ENCODE measurements around the gene AOAH.
A peak's percentile ranks its signal among the peaks of the same experiment; 100 is the strongest.
"Not testable (repeated sequence)": the region's sequence is repeated elsewhere in the genome, so short reads cannot be mapped to it uniquely, and the experiment has no call there.

Gene AOAH

GRCh38 chr7:36651404-36651803, 72.9 kb downstream of the AOAH start:
- no peaks in the 10 kb centered on the region for H3K36me3 ChIP-seq (ENCODE audit: control insufficient read depth, insufficient read depth, low read length)
- H3K9me3 ChIP-seq (ENCODE audit: control insufficient read depth, low read length) = no peaks in the 10 kb centered on the region
- H3K4me1 ChIP-seq (ENCODE audit: control insufficient read depth, insufficient read depth, low read length, poor library complexity, severe bottlenecking) = no peaks in the 10 kb centered on the region
- no peak for DNase-seq
- H3K27me3 ChIP-seq (replicated peaks; ENCODE audit: control insufficient read depth, insufficient read depth, low read length, poor library complexity, severe bottlenecking) = no peaks in the 10 kb centered on the region
- no peak overlapping the region for H3K27ac ChIP-seq (ENCODE audit: insufficient read depth, low read length, poor library complexity, severe bottlenecking)
- no peak overlapping the region for H3K4me3 ChIP-seq (ENCODE audit: insufficient read depth, low read depth, low read length, poor library complexity, severe bottlenecking)

GRCh38 chr7:36650766-36651312, 73.5 kb downstream of the AOAH start:
- H3K4me1 ChIP-seq (ENCODE audit: control insufficient read depth, insufficient read depth, low read length, poor library complexity, severe bottlenecking) = no peaks in the 10 kb centered on the region
- no peaks in the 10 kb centered on the region for H3K36me3 ChIP-seq (ENCODE audit: control insufficient read depth, insufficient read depth, low read length)
- no peak overlapping the region for H3K4me3 ChIP-seq (ENCODE audit: insufficient read depth, low read depth, low read length, poor library complexity, severe bottlenecking)
- H3K9me3 ChIP-seq (ENCODE audit: control insufficient read depth, low read length) = no peaks in the 10 kb centered on the region
- no peak for DNase-seq
- H3K27ac ChIP-seq (ENCODE audit: insufficient read depth, low read length, poor library complexity, severe bottlenecking) = no peak overlapping the region
- no peaks in the 10 kb centered on the region for H3K27me3 ChIP-seq (replicated peaks; ENCODE audit: control insufficient read depth, insufficient read depth, low read length, poor library complexity, severe bottlenecking)

DNA sequence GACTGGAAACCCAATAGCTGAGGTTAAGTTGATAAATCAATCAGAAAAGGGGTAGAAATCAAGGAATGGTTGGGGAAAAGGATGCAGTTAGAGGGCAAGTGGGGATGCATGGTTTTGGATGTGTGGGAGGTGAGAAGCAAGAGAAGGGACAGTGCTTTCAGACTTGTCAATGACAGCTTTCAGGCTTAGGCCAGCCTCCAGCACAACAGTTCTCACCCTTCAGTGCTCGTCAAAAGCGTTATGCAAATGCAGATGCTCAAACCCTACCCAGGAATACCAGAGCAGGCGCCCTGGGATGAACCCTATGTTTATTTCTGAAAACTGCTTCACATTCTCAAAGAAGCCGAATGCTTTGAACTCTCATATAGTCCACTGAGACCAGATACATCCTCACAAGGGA, 74.0 kb downstream of the AOAH start:
- no peaks in the 10 kb centered on the region for H3K9me3 ChIP-seq (ENCODE audit: control insufficient read depth, low read length)
- H3K36me3 ChIP-seq (ENCODE audit: control insufficient read depth, insufficient read depth, low read length) = no peaks in the 10 kb centered on the region
- no peak for DNase-seq
- H3K4me3 ChIP-seq (ENCODE audit: insufficient read depth, low read depth, low read length, poor library complexity, severe bottlenecking) = no peak overlapping the region
- no peaks in the 10 kb centered on the region for H3K27me3 ChIP-seq (replicated peaks; ENCODE audit: control insufficient read depth, insufficient read depth, low read length, poor library complexity, severe bottlenecking)
- H3K4me1 ChIP-seq (ENCODE audit: control insufficient read depth, insufficient read depth, low read length, poor library complexity, severe bottlenecking) = no peaks in the 10 kb centered on the region
- no peak overlapping the region for H3K27ac ChIP-seq (ENCODE audit: insufficient read depth, low read length, poor library complexity, severe bottlenecking)

GRCh38 chr7:36649319-36649718, 75.0 kb downstream of the AOAH start:
- not testable (repeated sequence) for H3K27me3 ChIP-seq (replicated peaks; ENCODE audit: control insufficient read depth, insufficient read depth, low read length, poor library complexity, severe bottlenecking); H3K4me3 ChIP-seq (ENCODE audit: insufficient read depth, low read depth, low read length, poor library complexity, severe bottlenecking); H3K27ac ChIP-seq (ENCODE audit: insufficient read depth, low read length, poor library complexity, severe bottlenecking); H3K9me3 ChIP-seq (ENCODE audit: control insufficient read depth, low read length); DNase-seq; H3K36me3 ChIP-seq (ENCODE audit: control insufficient read depth, insufficient read depth, low read length); H3K4me1 ChIP-seq (ENCODE audit: control insufficient read depth, insufficient read depth, low read length, poor library complexity, severe bottlenecking)

DNA sequence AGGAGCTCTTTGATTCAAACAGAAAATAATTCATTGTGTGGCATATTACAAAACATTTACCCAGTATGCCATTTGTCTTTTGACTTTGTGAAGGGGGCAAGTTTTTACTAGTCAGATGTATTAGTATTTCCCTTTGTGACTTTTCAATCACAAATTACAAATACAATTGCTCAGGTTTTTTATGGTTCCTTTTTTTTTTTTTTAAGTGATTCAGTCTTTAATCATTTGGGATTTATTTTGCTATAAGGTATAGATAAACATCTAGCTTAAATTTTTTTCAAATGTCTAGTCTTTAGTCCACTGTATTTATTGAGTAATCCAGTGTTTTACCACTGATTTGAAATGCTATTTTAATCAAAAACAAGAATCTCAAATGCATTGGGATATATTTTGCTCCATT, 75.9 kb downstream of the AOAH start:
- no peaks in the 10 kb centered on the region for H3K27me3 ChIP-seq (replicated peaks; ENCODE audit: control insufficient read depth, insufficient read depth, low read length, poor library complexity, severe bottlenecking)
- no peak overlapping the region for H3K27ac ChIP-seq (ENCODE audit: insufficient read depth, low read length, poor library complexity, severe bottlenecking)
- H3K9me3 ChIP-seq (ENCODE audit: control insufficient read depth, low read length) = no peaks in the 10 kb centered on the region
- H3K36me3 ChIP-seq (ENCODE audit: control insufficient read depth, insufficient read depth, low read length) = no peaks in the 10 kb centered on the region
- no peak for DNase-seq
- H3K4me1 ChIP-seq (ENCODE audit: control insufficient read depth, insufficient read depth, low read length, poor library complexity, severe bottlenecking) = no peaks in the 10 kb centered on the region
- no peak overlapping the region for H3K4me3 ChIP-seq (ENCODE audit: insufficient read depth, low read depth, low read length, poor library complexity, severe bottlenecking)

DNA sequence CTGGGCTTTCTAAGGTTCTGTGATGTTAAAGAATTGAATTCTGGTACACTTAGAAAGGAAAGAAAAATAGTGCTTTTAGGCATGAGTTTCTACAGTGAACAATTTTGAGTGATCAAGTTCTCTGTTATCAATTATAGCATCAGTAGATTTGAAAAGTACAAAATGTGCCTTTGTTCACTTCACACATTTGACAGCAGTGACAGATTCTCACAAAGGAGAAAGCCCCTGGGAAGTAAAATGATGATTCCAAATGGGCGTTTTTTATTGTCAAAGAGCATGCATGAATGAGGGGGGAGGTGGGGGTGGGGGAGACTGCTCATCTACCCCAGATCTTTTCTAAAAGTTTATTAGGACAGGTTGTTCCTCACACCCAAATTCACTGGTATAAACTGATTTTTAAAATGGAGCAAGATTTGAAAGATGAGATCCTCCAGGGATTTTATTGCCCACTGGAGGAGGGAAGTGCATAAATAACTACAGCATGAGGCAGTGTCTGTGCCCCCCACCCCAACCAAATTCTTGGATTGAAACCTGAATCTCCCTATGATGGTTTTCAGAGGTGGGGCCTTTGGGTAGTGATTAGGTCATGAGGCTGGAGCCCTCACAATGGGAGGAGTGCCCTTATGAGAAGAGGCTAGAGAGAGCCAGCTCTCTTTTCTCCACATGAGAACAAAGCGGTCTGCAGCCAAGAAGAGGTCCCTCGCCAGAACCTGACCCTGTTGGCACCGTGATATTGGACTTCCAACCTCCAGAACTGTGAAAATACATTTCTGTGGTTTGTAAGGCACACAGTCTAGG, 79.5 kb downstream of the AOAH start:
- Histone ChIP-seq H3K27me3 (replicated peaks; ENCODE audit: control insufficient read depth, insufficient read depth, low read length, poor library complexity, severe bottlenecking) (no peaks in the 10 kb centered on the region), H3K36me3 (ENCODE audit: control insufficient read depth, insufficient read depth, low read length) (no peaks in the 10 kb centered on the region), H3K4me3 (ENCODE audit: insufficient read depth, low read depth, low read length, poor library complexity, severe bottlenecking) (no peak overlapping the region), H3K9me3 (ENCODE audit: control insufficient read depth, low read length) (no peaks in the 10 kb centered on the region), H3K4me1 (ENCODE audit: control insufficient read depth, insufficient read depth, low read length, poor library complexity, severe bottlenecking) (peaks cover 9% of the 10 kb centered on the region), H3K27ac (ENCODE audit: insufficient read depth, low read length, poor library complexity, severe bottlenecking) (no peak overlapping the region)
- DNase-seq = no peak

DNA sequence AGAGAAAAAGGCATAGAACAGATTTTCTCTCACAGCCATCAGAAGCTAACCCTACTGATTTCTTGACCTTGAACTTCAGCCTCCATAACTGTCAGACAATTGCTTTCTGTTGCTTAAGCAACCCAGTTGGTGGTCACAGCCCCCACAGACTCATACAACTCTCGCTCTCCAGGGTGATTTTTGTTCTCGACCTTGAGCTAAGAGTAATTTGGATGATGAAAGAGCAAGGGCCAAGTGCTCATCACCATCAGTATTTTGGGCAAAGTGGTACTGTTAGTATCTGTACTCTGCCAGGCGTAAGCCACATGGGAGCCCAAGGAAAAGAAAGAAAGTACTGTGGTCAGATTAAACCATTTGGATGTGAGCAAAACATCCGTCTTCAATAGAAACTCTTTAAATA, 81.9 kb downstream of the AOAH start:
- H3K27ac ChIP-seq (ENCODE audit: insufficient read depth, low read length, poor library complexity, severe bottlenecking) = no peak overlapping the region
- no peaks in the 10 kb centered on the region for H3K27me3 ChIP-seq (replicated peaks; ENCODE audit: control insufficient read depth, insufficient read depth, low read length, poor library complexity, severe bottlenecking)
- no peak for DNase-seq
- H3K9me3 ChIP-seq (ENCODE audit: control insufficient read depth, low read length) = no peaks in the 10 kb centered on the region
- H3K4me1 ChIP-seq (ENCODE audit: control insufficient read depth, insufficient read depth, low read length, poor library complexity, severe bottlenecking) = peaks cover 26% of the 10 kb centered on the region
- no peak overlapping the region for H3K4me3 ChIP-seq (ENCODE audit: insufficient read depth, low read depth, low read length, poor library complexity, severe bottlenecking)
- H3K36me3 ChIP-seq (ENCODE audit: control insufficient read depth, insufficient read depth, low read length) = no peaks in the 10 kb centered on the region

GRCh38 chr7:36642010-36642409, 82.3 kb downstream of the AOAH start:
- Histone ChIP-seq H3K36me3 (ENCODE audit: control insufficient read depth, insufficient read depth, low read length) (no peaks in the 10 kb centered on the region), H3K27ac (ENCODE audit: insufficient read depth, low read length, poor library complexity, severe bottlenecking) (no peak overlapping the region), H3K4me1 (ENCODE audit: control insufficient read depth, insufficient read depth, low read length, poor library complexity, severe bottlenecking) (peaks cover 26% of the 10 kb centered on the region), H3K27me3 (replicated peaks; ENCODE audit: control insufficient read depth, insufficient read depth, low read length, poor library complexity, severe bottlenecking) (no peaks in the 10 kb centered on the region), H3K4me3 (ENCODE audit: insufficient read depth, low read depth, low read length, poor library complexity, severe bottlenecking) (no peak overlapping the region), H3K9me3 (ENCODE audit: control insufficient read depth, low read length) (no peaks in the 10 kb centered on the region)
- no peak for DNase-seq

DNA sequence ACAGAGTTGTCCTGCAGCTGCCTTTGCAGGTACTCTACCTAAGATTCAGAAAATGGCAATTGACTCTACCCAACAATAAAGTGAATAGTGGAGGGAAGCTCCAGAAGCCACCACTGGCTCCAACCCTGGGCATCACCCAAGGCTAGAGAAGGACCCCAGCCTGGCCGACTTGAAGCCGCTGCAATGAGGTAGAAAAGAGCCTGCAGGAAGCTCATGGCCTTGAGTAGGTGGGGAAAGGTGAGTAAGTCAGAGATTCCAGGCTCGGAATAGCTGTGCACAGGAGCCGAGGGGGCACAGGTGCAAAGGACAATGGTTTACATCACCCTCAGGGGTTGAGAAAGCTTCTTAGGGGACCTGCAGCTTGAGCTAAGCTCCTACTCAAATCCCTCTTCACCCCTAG, 83.6 kb downstream of the AOAH start:
- DNase-seq = no peak
- Histone ChIP-seq H3K4me3 (ENCODE audit: insufficient read depth, low read depth, low read length, poor library complexity, severe bottlenecking) (no peak overlapping the region), H3K4me1 (ENCODE audit: control insufficient read depth, insufficient read depth, low read length, poor library complexity, severe bottlenecking) (peaks cover 26% of the 10 kb centered on the region), H3K27me3 (replicated peaks; ENCODE audit: control insufficient read depth, insufficient read depth, low read length, poor library complexity, severe bottlenecking) (no peaks in the 10 kb centered on the region), H3K36me3 (ENCODE audit: control insufficient read depth, insufficient read depth, low read length) (no peaks in the 10 kb centered on the region), H3K27ac (ENCODE audit: insufficient read depth, low read length, poor library complexity, severe bottlenecking) (no peak overlapping the region), H3K9me3 (ENCODE audit: control insufficient read depth, low read length) (no peaks in the 10 kb centered on the region)

- peak; percentile 4 to 10 (median 6) for DNase-seq
- Histone ChIP-seq H3K4me1 (ENCODE audit: control insufficient read depth, insufficient read depth, low read length, poor library complexity, severe bottlenecking) (peaks cover 26% of the 10 kb centered on the region), H3K9me3 (ENCODE audit: control insufficient read depth, low read length) (no peaks in the 10 kb centered on the region), H3K4me3 (ENCODE audit: insufficient read depth, low read depth, low read length, poor library complexity, severe bottlenecking) (peak overlapping the region; percentile 3), H3K27ac (ENCODE audit: insufficient read depth, low read length, poor library complexity, severe bottlenecking) (no peak overlapping the region), H3K27me3 (replicated peaks; ENCODE audit: control insufficient read depth, insufficient read depth, low read length, poor library complexity, severe bottlenecking) (no peaks in the 10 kb centered on the region), H3K36me3 (ENCODE audit: control insufficient read depth, insufficient read depth, low read length) (no peaks in the 10 kb centered on the region)
These were observed 84.5 kb downstream of the AOAH start for GRCh38 chr7:36639826-36640225.

All from effector memory CD4-positive, alpha-beta T cell (primary cell).